ENCODE measurements around the gene POLR2L. TPM values are rescaled to one million over a fixed set of nuclear protein-coding genes. Genes with fewer than 3 reads are reported as not detected.

POLR2L gene
- total and polyA plus RNA-seq, 2 of the 13 experiments (the other 11 are each of a cell fraction or from before 2014, with no cell fraction given) = 104 to 114 TPM

- TF ChIP-seq STAT6 (CRISPR knock-in tag; IDR thresholded peaks at IDR 0.05; ENCODE audit: borderline replicate concordance) (no peak), XRCC5 (optimal IDR thresholded peaks at IDR 0.05; ENCODE audit: low read length) (no peak), TBX3 (IDR thresholded peaks at IDR 0.05; ENCODE audit: borderline replicate concordance) (no peak), SOX13 (IDR thresholded peaks at IDR 0.05) (no peak), SOX13 (CRISPR knock-in tag; conservative IDR thresholded peaks at IDR 0.05 in 1 of 2, IDR thresholded peaks at IDR 0.05 in 1 of 2) (no peak), RFX5 (IDR thresholded peaks at IDR 0.05; ENCODE audit: low read depth, low read length) (no peak), FIP1L1 (IDR thresholded peaks at IDR 0.05; ENCODE audit: borderline replicate concordance, insufficient read depth, low read depth, low read length) (no peak), RBFOX2 (IDR thresholded peaks at IDR 0.05; ENCODE audit: low read depth, low read length) (no peak), POGZ (CRISPR knock-in tag; IDR thresholded peaks at IDR 0.05) (no peak; the same call in 1 of the 2 replicates), MED8 (CRISPR knock-in tag; IDR thresholded peaks at IDR 0.05; ENCODE audit: insufficient replicate concordance) (peak; percentile 36), ELF4 (CRISPR knock-in tag; IDR thresholded peaks at IDR 0.05; ENCODE audit: borderline replicate concordance) (no peak), MAF1 (CRISPR knock-in tag; IDR thresholded peaks at IDR 0.05; ENCODE audit: borderline replicate concordance) (no peak), ZNF292 (CRISPR knock-in tag; IDR thresholded peaks at IDR 0.05; ENCODE audit: borderline replicate concordance, low read depth) (no peak), ETV5 (CRISPR knock-in tag; IDR thresholded peaks at IDR 0.05; ENCODE audit: borderline replicate concordance) (no peak; the same call in 1 of the 2 replicates), PATZ1 (CRISPR knock-in tag; IDR thresholded peaks at IDR 0.05) (peak; percentile 9; the same call in 1 of the 2 replicates), ZNF121 (CRISPR knock-in tag; IDR thresholded peaks at IDR 0.05) (no peak), TRIM24 (CRISPR knock-in tag; IDR thresholded peaks at IDR 0.05) (no peak), ZNF451 (CRISPR knock-in tag; IDR thresholded peaks at IDR 0.05) (no peak), ZNF766 (CRISPR knock-in tag; IDR thresholded peaks at IDR 0.05; ENCODE audit: borderline replicate concordance) (no peak), CEBPB (IDR thresholded peaks at IDR 0.05; ENCODE audit: borderline replicate concordance, low read depth, low read length) (no peak), PCBP2 (optimal IDR thresholded peaks at IDR 0.05; ENCODE audit: low read depth, low read length, poor library complexity, severe bottlenecking) (no peak), ZNF552 (CRISPR knock-in tag; IDR thresholded peaks at IDR 0.05; ENCODE audit: borderline replicate concordance) (0 out of 2 replicates have a peak, but pooled peaks have one; percentile 42), ZNF572 (CRISPR knock-in tag; IDR thresholded peaks at IDR 0.05) (no peak), YEATS2 (CRISPR knock-in tag; IDR thresholded peaks at IDR 0.05; ENCODE audit: borderline replicate concordance) (no peak), ATF1 (CRISPR knock-in tag; IDR thresholded peaks at IDR 0.05) (no peak), SP5 (CRISPR knock-in tag; IDR thresholded peaks at IDR 0.05; ENCODE audit: borderline replicate concordance, low read depth) (no peak), HES4 (CRISPR knock-in tag; IDR thresholded peaks at IDR 0.05; ENCODE audit: borderline replicate concordance) (no peak)
These were observed 45.6 kb downstream of the POLR2L start (continued) for GRCh38 chr11:796565-797295.
